ENCODE measurements around the gene UAP1.
A peak's percentile ranks its signal among the peaks of the same experiment; 100 is the strongest.

DNA sequence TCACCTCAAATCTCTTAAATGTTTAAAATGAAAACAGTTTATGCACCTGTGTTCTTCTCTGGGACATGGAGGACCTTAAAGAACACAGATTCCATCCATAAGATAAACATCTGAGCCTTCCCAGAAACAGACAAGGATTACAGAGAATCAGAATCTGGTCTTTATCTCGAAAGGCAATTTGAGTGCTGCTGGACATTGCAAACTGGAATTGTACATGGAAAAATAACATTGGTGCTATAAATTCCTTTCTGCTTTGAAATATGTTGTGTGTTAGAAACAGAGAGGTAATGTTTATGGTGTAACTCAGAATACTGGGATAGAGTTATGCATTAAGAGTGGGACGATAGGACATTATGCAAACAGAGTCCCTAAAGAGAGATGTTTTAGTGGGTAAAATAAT, 64.2 kb downstream of the UAP1 start:
- TF ChIP-seq, protein P1, sequence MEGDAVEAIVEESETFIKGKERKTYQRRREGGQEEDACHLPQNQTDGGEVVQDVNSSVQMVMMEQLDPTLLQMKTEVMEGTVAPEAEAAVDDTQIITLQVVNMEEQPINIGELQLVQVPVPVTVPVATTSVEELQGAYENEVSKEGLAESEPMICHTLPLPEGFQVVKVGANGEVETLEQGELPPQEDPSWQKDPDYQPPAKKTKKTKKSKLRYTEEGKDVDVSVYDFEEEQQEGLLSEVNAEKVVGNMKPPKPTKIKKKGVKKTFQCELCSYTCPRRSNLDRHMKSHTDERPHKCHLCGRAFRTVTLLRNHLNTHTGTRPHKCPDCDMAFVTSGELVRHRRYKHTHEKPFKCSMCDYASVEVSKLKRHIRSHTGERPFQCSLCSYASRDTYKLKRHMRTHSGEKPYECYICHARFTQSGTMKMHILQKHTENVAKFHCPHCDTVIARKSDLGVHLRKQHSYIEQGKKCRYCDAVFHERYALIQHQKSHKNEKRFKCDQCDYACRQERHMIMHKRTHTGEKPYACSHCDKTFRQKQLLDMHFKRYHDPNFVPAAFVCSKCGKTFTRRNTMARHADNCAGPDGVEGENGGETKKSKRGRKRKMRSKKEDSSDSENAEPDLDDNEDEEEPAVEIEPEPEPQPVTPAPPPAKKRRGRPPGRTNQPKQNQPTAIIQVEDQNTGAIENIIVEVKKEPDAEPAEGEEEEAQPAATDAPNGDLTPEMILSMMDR (IDR thresholded peaks at IDR 0.05), result no peak
- peak in 2 of 3 donors; percentile 23 to 40 for TF ChIP-seq POLR2AphosphoS5 (IDR thresholded peaks at IDR 0.05)

Data from transverse colon (tissue), 4 donors.